NB4 (cell line): ENCODE data around the gene DOCK2.

Source experiments
- DNase-seq: peaks from one replicate; pipeline ENCODE4 v3.0.0; 2010; ENCODE audit warnings: low read depth
- H3K4me3 ChIP-seq: one replicate; pipeline ENCODE4 v1.5.1; 2011; ENCODE audit warnings: mild to moderate bottlenecking, low read depth, low read length, moderate library complexity
- CTCF ChIP-seq: IDR thresholded peaks from one replicate; pipeline ENCODE4 v1.5.1; 2012; ENCODE audit warnings: low read depth, low read length
- MAX ChIP-seq: IDR thresholded peaks from 2 replicates; pipeline ENCODE4 v1.6.1; 2011; ENCODE audit warnings: low read depth, low read length
- MYC ChIP-seq: IDR thresholded peaks from 2 replicates; pipeline ENCODE4 v1.6.1; 2011; ENCODE audit warnings: low read depth, low read length
- POLR2A ChIP-seq: IDR thresholded peaks from 2 replicates; pipeline ENCODE4 v1.6.1; 2011; ENCODE audit warnings: mild to moderate bottlenecking; ENCODE audit not compliant: insufficient read length; ENCODE audit errors: extremely low read depth

The DOCK2 gene

GRCh38 chr5:169599451-169599850, 37.6 kb upstream of the DOCK2 start:
- no peak overlapping the region for H3K4me3 ChIP-seq
- no peak for DNase-seq
- no peak for TF ChIP-seq CTCF
- no peak for TF ChIP-seq MYC
- no peak for TF ChIP-seq POLR2A
- TF ChIP-seq MAX: no peak

GRCh38 chr5:169602535-169602934, 34.5 kb upstream of the DOCK2 start:
- no peak for TF ChIP-seq POLR2A
- TF ChIP-seq CTCF: no peak
- no peak for TF ChIP-seq MAX
- TF ChIP-seq MYC: no peak
- no peak for DNase-seq
- no peak overlapping the region for H3K4me3 ChIP-seq

GRCh38 chr5:169606279-169606678, 30.8 kb upstream of the DOCK2 start:
- TF ChIP-seq POLR2A (no peak), MYC (no peak), CTCF (no peak), MAX (no peak)
- no peak overlapping the region for H3K4me3 ChIP-seq
- no peak for DNase-seq

- DNase-seq: no peak
- TF ChIP-seq POLR2A (no peak), CTCF (no peak), MYC (no peak), MAX (no peak)
- H3K4me3 ChIP-seq: no peak overlapping the region
Measured at GRCh38 chr5:169607882-169608281, 29.2 kb upstream of the DOCK2 start.

- H3K4me3 ChIP-seq: no peak overlapping the region
- DNase-seq: no peak
- no peak for TF ChIP-seq MAX
- TF ChIP-seq CTCF: no peak
- no peak for TF ChIP-seq POLR2A
- TF ChIP-seq MYC: no peak
Measured at GRCh38 chr5:169609716-169610115, 27.4 kb upstream of the DOCK2 start.

GRCh38 chr5:169610606-169611005, 26.5 kb upstream of the DOCK2 start:
- DNase-seq: no peak
- no peak overlapping the region for H3K4me3 ChIP-seq
- TF ChIP-seq MAX: no peak
- TF ChIP-seq MYC: no peak
- no peak for TF ChIP-seq CTCF
- no peak for TF ChIP-seq POLR2A
